Measurements from ENCODE around the gene RPS14. TPM values are rescaled to one million over a fixed set of nuclear protein-coding genes. Genes with fewer than 3 reads are reported as not detected.

RPS14 gene
- total RNA-seq (2014; rRNA removed) (2,005 and 2,031 TPM in 2 replicates), Bru-seq, nascent RNA (percentile 100 among the genes with signal in this experiment), BruChase-seq, experiment 1, labeled RNA remaining after a 6-hour chase (percentile 100 among the genes with signal in this experiment), BruChase-seq, experiment 2, labeled RNA remaining after a 2-hour chase (percentile 100 among the genes with signal in this experiment)
- long read RNA-seq, transcript RPS14-205 (3 exons, 3,119 nt), result minor isoform, 166 of 1,743 reads
- long read RNA-seq, transcript RPS14-202 (5 exons, 2,314 nt), result minor isoform, 9 of 1,743 reads
- long read RNA-seq, transcript RPS14-201 (5 exons, 712 nt), result minor isoform, 15 of 1,743 reads
- long read RNA-seq, transcript RPS14-203 (5 exons, 569 nt), result major isoform, 1,305 of 1,743 reads
- long read RNA-seq, partial matches to known transcripts, result 147 of 1,743 reads
- long read RNA-seq, other reads (novel, unspliced or antisense), result 100 of 1,743 reads

- Histone ChIP-seq H3K9me3 (ENCODE audit: low read length) (no peaks in the 10 kb centered on the region), H3K79me2 (ENCODE audit: low read length) (peaks cover 37% of the 10 kb centered on the region), H4K20me1 (ENCODE audit: low read length) (peaks cover 43% of the 10 kb centered on the region), H3K4me2 (ENCODE audit: low read length) (peak within 1 kb of the TSS; percentile 96), H2AFZ (ENCODE audit: low read length) (peak within 1 kb of the TSS; percentile 90), H3K9me2 (replicated peaks; ENCODE audit: low read length) (no peaks in the 10 kb centered on the region), H3K4me3 (ENCODE audit: low read length) (peak within 1 kb of the TSS; percentile 95), H3K4me1 (ENCODE audit: insufficient read depth, low read length) (peaks cover 11% of the 10 kb centered on the region), H3K9ac (ENCODE audit: low read length) (peak within 1 kb of the TSS; percentile 100), H3K36me3 (ENCODE audit: low read depth, low read length) (peaks cover 45% of the 10 kb centered on the region), H3F3A (ENCODE audit: low read length, unreplicated experiment) (peaks cover 11% of the 10 kb centered on the region), H3K27me3 (ENCODE audit: low read length) (no peaks in the 10 kb centered on the region), H3K27ac (ENCODE audit: low read length) (peak within 1 kb of the TSS; percentile 88)
- TF ChIP-seq EZH2 (IDR thresholded peaks at IDR 0.05; ENCODE audit: low read length, unreplicated experiment), result no peak
- TF ChIP-seq CTCF (conservative IDR thresholded peaks at IDR 0.05; ENCODE audit: low read depth, low read length), result peak; percentile 90
- ChIA-PET POLR2A (ENCODE audit: unreplicated experiment) (interaction anchor here (0.5 to 0.7 kb wide), 2 partner anchors 251 to 484 kb away, joined by 3 to 4 read pairs; partner anchors contain the start of gene RBM22), CTCF (interaction anchor here (0.6 kb wide), 2 partner anchors 52 to 68 kb away, joined by 3 read pairs; no protein-coding TSS in a partner anchor)
- intact Hi-C loops (cut with micrococcal nuclease), result no loop called here
- peak; percentile 96 for ATAC-seq
- peak; percentile 90 for DNase-seq
- BruUV-seq (replicated peaks), result TSS peak; percentile 98
Measured at GRCh38 chr5:150449517-150450339, at the start of gene RPS14. RPS14 (minus strand) TSS chr5:150449739; CDS start chr5:150447733, 2,006 bp downstream.

GRCh38 chr5:150498971-150499370, 49.4 kb upstream of the RPS14 start:
- no peak for TF ChIP-seq CTCF (conservative IDR thresholded peaks at IDR 0.05; ENCODE audit: low read depth, low read length)
- TF ChIP-seq EZH2 (IDR thresholded peaks at IDR 0.05; ENCODE audit: low read length, unreplicated experiment), result no peak
- Histone ChIP-seq H4K20me1 (ENCODE audit: low read length) (peaks cover 43% of the 10 kb centered on the region), H3K9me2 (replicated peaks; ENCODE audit: low read length) (no peaks in the 10 kb centered on the region), H3K9me3 (ENCODE audit: low read length) (no peaks in the 10 kb centered on the region), H3K36me3 (ENCODE audit: low read depth, low read length) (peaks cover 9% of the 10 kb centered on the region; the same call in 1 of the 2 replicates), H3F3A (ENCODE audit: low read length, unreplicated experiment) (no peaks in the 10 kb centered on the region), H3K4me3 (ENCODE audit: low read length) (no peak overlapping the region), H3K27ac (ENCODE audit: low read length) (no peak overlapping the region), H3K4me1 (ENCODE audit: insufficient read depth, low read length) (peaks cover 27% of the 10 kb centered on the region), H3K27me3 (ENCODE audit: low read length) (no peaks in the 10 kb centered on the region), H2AFZ (ENCODE audit: low read length) (no peak overlapping the region), H3K4me2 (ENCODE audit: low read length) (no peak overlapping the region), H3K79me2 (ENCODE audit: low read length) (peaks cover 82% of the 10 kb centered on the region), H3K9ac (ENCODE audit: low read length) (no peak overlapping the region)
- ChIA-PET POLR2A (ENCODE audit: unreplicated experiment) (no interaction called here), CTCF (no interaction called here)
- ATAC-seq (no peak), DNase-seq (no peak)
- intact Hi-C loops (cut with micrococcal nuclease), result no loop called here
- BruUV-seq (replicated peaks), result no TSS peak

All from PC-3 (cell line).